T-helper 1 cell (primary cell): Measurements from ENCODE around the gene NUDT4B.
A peak's percentile ranks its signal among the peaks of the same experiment; 100 is the strongest.
"Not testable (repeated sequence)": the region's sequence is repeated elsewhere in the genome, so short reads cannot be mapped to it uniquely, and the experiment has no call there.

Source experiments
- DNase-seq, 5 donors: peaks; one replicate each; pipeline ENCODE4 v3.0.0-alpha.2; 2012 to 2020

The NUDT4B gene

GRCh38 chr1:148738667-148739066 lies 9.9 kb upstream of the NUDT4B start:
- DNase-seq: not testable (repeated sequence)

GRCh38 chr1:148743200-148743599 lies 5.4 kb upstream of the NUDT4B start:
- not testable (repeated sequence) for DNase-seq

- not testable (repeated sequence) for DNase-seq
Measured at GRCh38 chr1:148743726-148744720, 4.6 kb upstream of the NUDT4B start.

- DNase-seq: not testable (repeated sequence)
Measured at GRCh38 chr1:148749335-148749681, 734 bp downstream of the NUDT4B start.

GRCh38 chr1:148756231-148756630 lies 7.7 kb downstream of the NUDT4B start:
- DNase-seq: not testable (repeated sequence)

GRCh38 chr1:148757446-148757845 lies 8.9 kb downstream of the NUDT4B start:
- DNase-seq: not testable (repeated sequence)

GRCh38 chr1:148758412-148758811 lies 9.8 kb downstream of the NUDT4B start:
- DNase-seq: not testable (repeated sequence)

- not testable (repeated sequence) for DNase-seq
Measured at GRCh38 chr1:148758925-148759324, 10.4 kb downstream of the NUDT4B start.

- peak in 1 of 5 donors; percentile 1 for DNase-seq
Measured at GRCh38 chr1:148759749-148760148, 11.2 kb downstream of the NUDT4B start.

GRCh38 chr1:148760206-148760605 lies 11.6 kb downstream of the NUDT4B start:
- not testable (repeated sequence) for DNase-seq

GRCh38 chr1:148761360-148761759 lies 12.8 kb downstream of the NUDT4B start:
- not testable (repeated sequence) for DNase-seq

GRCh38 chr1:148765238-148766019 lies 16.9 kb downstream of the NUDT4B start:
- not testable (repeated sequence) for DNase-seq

GRCh38 chr1:148768541-148768940 lies 20.0 kb downstream of the NUDT4B start:
- DNase-seq: not testable (repeated sequence)

- DNase-seq: not testable (repeated sequence)
Measured at GRCh38 chr1:148769495-148769894, 20.9 kb downstream of the NUDT4B start.

GRCh38 chr1:148773690-148774089 lies 25.1 kb downstream of the NUDT4B start:
- not testable (repeated sequence) for DNase-seq

GRCh38 chr1:148774102-148774501 lies 25.5 kb downstream of the NUDT4B start:
- not testable (repeated sequence) for DNase-seq

- DNase-seq: not testable (repeated sequence)
Measured at GRCh38 chr1:148775263-148775662, 26.7 kb downstream of the NUDT4B start.

- not testable (repeated sequence) for DNase-seq
Measured at GRCh38 chr1:148777649-148778048, 29.1 kb downstream of the NUDT4B start.

GRCh38 chr1:148780404-148780803 lies 31.8 kb downstream of the NUDT4B start:
- not testable (repeated sequence) for DNase-seq

- not testable (repeated sequence) for DNase-seq
Measured at GRCh38 chr1:148791543-148792099, 43.0 kb downstream of the NUDT4B start.

GRCh38 chr1:148793762-148794332 lies 45.3 kb downstream of the NUDT4B start:
- not testable (repeated sequence) for DNase-seq
